Right lobe of liver (tissue), 6 donors: ENCODE measurements around the gene AKNA. TPM values are rescaled to one million over a fixed set of nuclear protein-coding genes. Genes with fewer than 3 reads are reported as not detected.

Experiments
- ATAC-seq, 4 donors: fragments of 200-7000 bp; cut with Tn5 transposase; one replicate each; pipeline ENCODE4 v1.9.1; 2020; ENCODE audit warnings: mild to moderate bottlenecking in 4 of 4, moderate library complexity in 4 of 4
- DNase-seq, 3 donors: peaks; one replicate each; pipeline ENCODE4 v3.0.0-alpha.2; 2020
- H3K27ac ChIP-seq, 3 donors: fragments of 200-600 bp; one replicate each; pipeline ENCODE4 v1.8.0; 2022
- H3K27me3 ChIP-seq, 2 donors: fragments of 200-600 bp; one replicate each; pipeline ENCODE4 v1.8.0; 2022
- H3K36me3 ChIP-seq, 4 donors: fragments of 200-600 bp; sonication (generic) in 1 of 4; one replicate each; pipeline versions ENCODE4 v1.5.1 to v1.8.0; 2017 to 2022; ENCODE audit warnings: control low read depth in 1 of 4
- H3K4me1 ChIP-seq, 4 donors: fragments of 200-600 bp; sonication (generic) in 1 of 4; one replicate each; pipeline versions ENCODE4 v1.5.1 to v1.8.0; 2017 to 2022; ENCODE audit warnings: control low read depth in 1 of 4
- H3K4me3 ChIP-seq, 3 donors: fragments of 200-600 bp; one replicate each; pipeline ENCODE4 v1.8.0; 2022
- H3K9me3 ChIP-seq, 4 donors: fragments of 200-600 bp; sonication (generic) in 1 of 4; one replicate each; pipeline versions ENCODE4 v1.5.1 to v1.8.0; 2017 to 2022; ENCODE audit warnings: control low read depth in 1 of 4
- POLR2A ChIP-seq: fragments of 450-650 bp; IDR thresholded peaks from one replicate; pipeline ENCODE4 v1.6.1; 2017; ENCODE audit warnings: antibody characterized with exemption, mild to moderate bottlenecking
- WGBS: methylation state at CpG from one replicate; pipeline ENCODE4 v1.1.6; 2018; ENCODE audit warnings: low coverage, low lambda C conversion rate; ENCODE audit not compliant: insufficient coverage; ENCODE audit errors: missing lambda C conversion rate; 5-methylcytosine and 5-hydroxymethylcytosine counted together
- intact Hi-C, 2 donors: fragments of 100-400 bp; cut with DNase I; formaldehyde crosslinking; loops; one replicate each; pipeline versions ENCODE4 v1.11.2 to v1.14.1; 2022
- total RNA-seq, 6 experiments: library from RNA; depleted of rRNA in 2 of 6; stranded (reverse); fragments of >200 nt in 2 of 6; fragmentation: NEBNext Ultra II Directional in 3 of 6; extraction: Animal tissue kit (Norgen Biotek cat#: 25700) in 3 of 6; gene quantifications; one replicate each; pipeline versions ENCODE4 v1.1.0 to v1.2.4, GENCODE V29; 2016 to 2023
- TF ChIP-seq, protein P1 (sequence below), 4 donors: fragments of 200-600 bp in 3 of 4; fragments of 450-650 bp in 1 of 4; IDR thresholded peaks; one replicate each; pipeline versions ENCODE4 v1.5.1 to v1.8.0; 2016 to 2022; ENCODE audit warnings: antibody characterized with exemption in 4 of 4, mild to moderate bottlenecking in 2 of 4
- donor health status: DM: no; HTN: yes; CAD: no.
- donor health status: DM: no; HTN: no; CAD: no.
- donor health status: DM: no; HTN: no; CAD: no.
- donor health status: DM: no; HTN: yes; CAD: no.
- donor health status: DM: no; HTN: yes; CAD: no.

Gene AKNA
- total RNA-seq, 6 experiments from 2014 or later, result 4.7 to 15.1 (median 9.8) TPM

DNA sequence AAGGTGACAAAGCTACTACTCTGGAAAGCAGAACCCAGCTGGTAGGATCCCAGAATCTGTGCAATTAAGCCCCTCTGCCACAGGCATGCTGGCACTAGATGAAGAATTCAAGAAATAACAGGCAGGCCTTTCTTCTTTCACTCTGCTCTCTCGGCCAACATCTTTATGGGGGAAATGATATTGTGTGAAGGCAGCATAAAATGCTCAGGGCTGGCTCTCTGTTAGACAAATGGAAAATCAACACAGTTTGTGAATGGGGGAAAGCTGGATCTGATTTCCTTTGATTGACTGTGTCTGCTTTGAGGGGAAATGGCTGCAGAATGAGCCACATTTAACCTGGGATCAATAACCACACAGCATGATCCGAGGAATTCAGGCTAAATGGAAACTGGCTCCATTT, 29.1 kb upstream of the AKNA start:
- Histone ChIP-seq H3K27ac (no peak overlapping the region), H3K9me3 (no peaks in the 10 kb centered on the region), H3K27me3 (no peaks in the 10 kb centered on the region), H3K4me3 (no peak overlapping the region), H3K4me1 (no peaks in the 10 kb centered on the region), H3K36me3 (no peaks in the 10 kb centered on the region)
- intact Hi-C loops, result loop anchor here in 1 of 2 donors (10.0 kb wide), 1 partner anchor 58 kb away; no protein-coding TSS in a partner anchor
- DNase-seq, result no peak
- ATAC-seq, result no peak
- WGBS, result 75% methylated on average over 2 of the region's 2 CpGs
- TF ChIP-seq, protein P1, sequence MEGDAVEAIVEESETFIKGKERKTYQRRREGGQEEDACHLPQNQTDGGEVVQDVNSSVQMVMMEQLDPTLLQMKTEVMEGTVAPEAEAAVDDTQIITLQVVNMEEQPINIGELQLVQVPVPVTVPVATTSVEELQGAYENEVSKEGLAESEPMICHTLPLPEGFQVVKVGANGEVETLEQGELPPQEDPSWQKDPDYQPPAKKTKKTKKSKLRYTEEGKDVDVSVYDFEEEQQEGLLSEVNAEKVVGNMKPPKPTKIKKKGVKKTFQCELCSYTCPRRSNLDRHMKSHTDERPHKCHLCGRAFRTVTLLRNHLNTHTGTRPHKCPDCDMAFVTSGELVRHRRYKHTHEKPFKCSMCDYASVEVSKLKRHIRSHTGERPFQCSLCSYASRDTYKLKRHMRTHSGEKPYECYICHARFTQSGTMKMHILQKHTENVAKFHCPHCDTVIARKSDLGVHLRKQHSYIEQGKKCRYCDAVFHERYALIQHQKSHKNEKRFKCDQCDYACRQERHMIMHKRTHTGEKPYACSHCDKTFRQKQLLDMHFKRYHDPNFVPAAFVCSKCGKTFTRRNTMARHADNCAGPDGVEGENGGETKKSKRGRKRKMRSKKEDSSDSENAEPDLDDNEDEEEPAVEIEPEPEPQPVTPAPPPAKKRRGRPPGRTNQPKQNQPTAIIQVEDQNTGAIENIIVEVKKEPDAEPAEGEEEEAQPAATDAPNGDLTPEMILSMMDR (IDR thresholded peaks at IDR 0.05), result no peak
- TF ChIP-seq POLR2A, result no peak

DNA sequence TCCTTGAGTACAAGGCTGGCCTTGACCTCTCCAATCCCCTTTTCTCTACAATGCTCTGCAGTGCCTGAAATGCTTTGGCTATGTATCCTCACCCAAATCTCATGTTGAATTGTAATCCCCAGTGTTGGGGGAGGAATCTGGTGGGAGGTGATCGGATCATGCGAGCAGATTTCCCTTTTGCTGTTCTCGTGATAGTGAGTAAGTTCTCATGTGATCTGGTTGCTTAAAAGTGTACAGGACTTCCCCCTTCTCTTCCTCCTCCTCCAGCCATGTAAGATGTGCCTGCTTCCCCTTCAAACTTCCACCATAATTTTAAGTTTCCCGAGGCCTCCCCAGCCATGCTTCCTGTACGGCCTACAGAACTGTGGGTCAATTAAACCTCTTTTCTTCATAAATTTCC, 28.5 kb upstream of the AKNA start:
- TF ChIP-seq, protein P1 (IDR thresholded peaks at IDR 0.05), result no peak
- no peak for TF ChIP-seq POLR2A
- ATAC-seq (peak in 1 of 4 donors; percentile 23), DNase-seq (no peak)
- intact Hi-C loops, result loop anchor here in 1 of 2 donors (10.0 kb wide), 1 partner anchor 59 kb away; no protein-coding TSS in a partner anchor
- Histone ChIP-seq H3K36me3 (no peaks in the 10 kb centered on the region), H3K4me1 (no peaks in the 10 kb centered on the region), H3K9me3 (no peaks in the 10 kb centered on the region), H3K4me3 (no peak overlapping the region), H3K27me3 (no peaks in the 10 kb centered on the region), H3K27ac (no peak overlapping the region)
- 50% methylated on average over 5 of the region's 5 CpGs for WGBS

DNA sequence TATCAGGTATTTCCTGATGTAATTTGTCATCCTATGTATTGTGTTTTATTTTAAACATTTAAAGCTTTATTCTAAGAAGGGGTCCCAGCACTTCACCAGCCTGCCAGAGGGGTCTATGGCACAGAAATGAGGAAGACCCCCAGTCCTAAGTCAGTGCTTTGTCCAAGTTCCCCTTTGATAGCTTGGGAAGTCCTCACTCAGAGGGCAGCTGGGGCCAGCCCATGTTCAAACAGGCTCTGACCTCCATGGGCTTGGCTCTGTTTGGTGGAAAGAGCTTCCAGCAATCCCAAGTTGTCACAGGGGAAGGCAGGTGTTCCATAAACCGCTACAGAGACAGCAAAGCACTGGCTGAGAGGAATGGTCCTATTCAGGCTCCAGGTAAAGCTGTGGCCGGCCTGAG, 26.6 kb upstream of the AKNA start:
- H3K27me3 ChIP-seq, result no peaks in the 10 kb centered on the region
- TF ChIP-seq, protein P1 (IDR thresholded peaks at IDR 0.05), result no peak
- TF ChIP-seq POLR2A, result no peak
- no peaks in the 10 kb centered on the region for H3K9me3 ChIP-seq
- intact Hi-C loops, result loop anchor here in 1 of 2 donors (10.0 kb wide), 1 partner anchor 60 kb away; no protein-coding TSS in a partner anchor
- no peak overlapping the region for H3K4me3 ChIP-seq
- H3K27ac ChIP-seq, result no peak overlapping the region
- no peaks in the 10 kb centered on the region for H3K36me3 ChIP-seq
- peak in 3 of 4 donors; percentile 8 to 43 (median 13) for ATAC-seq
- H3K4me1 ChIP-seq, result no peaks in the 10 kb centered on the region
- 0% methylated on average over 1 of the region's 2 CpGs for WGBS
- no peak for DNase-seq

DNA sequence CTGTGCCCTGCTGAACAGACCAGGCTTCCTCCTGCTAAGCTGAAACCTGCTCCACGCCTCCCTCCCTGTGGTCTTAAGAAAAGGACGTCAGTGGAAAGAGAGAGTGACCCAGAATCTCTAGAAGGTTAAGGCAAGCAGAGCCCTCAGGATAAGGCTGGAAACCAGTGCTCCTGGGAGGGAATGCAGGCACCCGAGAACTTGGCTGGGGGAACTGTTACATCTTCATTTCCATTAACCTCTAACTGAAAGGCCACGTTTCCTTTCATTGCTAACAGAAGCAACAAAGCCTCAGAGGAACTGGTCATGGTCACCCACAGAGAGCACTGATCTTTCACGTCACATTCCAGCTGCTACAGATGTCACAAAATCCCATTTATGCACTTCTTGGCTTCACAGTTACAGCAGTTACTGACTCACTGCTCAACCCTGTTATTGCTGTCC, 26.1 kb upstream of the AKNA start:
- Histone ChIP-seq H3K27ac (no peak overlapping the region), H3K9me3 (no peaks in the 10 kb centered on the region), H3K4me1 (no peaks in the 10 kb centered on the region), H3K36me3 (no peaks in the 10 kb centered on the region), H3K27me3 (no peaks in the 10 kb centered on the region), H3K4me3 (no peak overlapping the region)
- intact Hi-C loops, result loop anchor here in 1 of 2 donors (10.0 kb wide), 1 partner anchor 61 kb away; no protein-coding TSS in a partner anchor
- DNase-seq (no peak), ATAC-seq (peak in 2 of 4 donors; percentile 49 to 52)
- TF ChIP-seq POLR2A, result no peak
- TF ChIP-seq, protein P1 (IDR thresholded peaks at IDR 0.05), result no peak
- WGBS, result 25% methylated on average over 1 of the region's 5 CpGs
